ENCODE measurements around the gene CORO6.

DNA sequence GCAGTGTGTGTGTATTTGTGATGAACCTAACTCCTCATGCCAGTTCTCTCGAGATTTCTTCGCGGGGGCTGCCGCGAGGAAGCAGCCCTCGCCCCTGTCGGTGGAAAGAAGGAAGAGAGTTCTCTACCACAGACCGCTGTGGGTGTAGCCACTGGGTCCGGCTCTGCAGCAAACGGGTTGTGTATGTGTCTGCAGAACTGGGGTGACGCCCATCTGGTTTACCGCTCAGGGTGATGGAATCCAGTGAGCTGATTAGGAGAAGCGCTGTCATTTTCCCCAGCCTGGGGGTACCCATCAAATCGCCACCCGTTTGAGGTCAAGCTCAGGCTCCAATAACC is 7.7 kb downstream of the CORO6 start:
- TF ChIP-seq POLR2A (IDR thresholded peaks at IDR 0.05) (no peak), CTCF (IDR thresholded peaks at IDR 0.05) (peak in 1 of 5 experiments; percentile 19), EP300 (IDR thresholded peaks at IDR 0.05; ENCODE audit: low read depth) (no peak)

Measured in transverse colon (tissue), 3 donors.